MM.1S (cell line): ENCODE results near the gene CNTN5.

Experiments
- DNase-seq: peaks from one replicate; pipeline ENCODE4 v3.0.0-alpha.2; 2015
- H2AFZ ChIP-seq: fragments of 300-600 bp; sonication (generic); 2 replicates; pipeline ENCODE4 v1.6.0; 2016; ENCODE audit warnings: antibody characterized with exemption, low read length
- H3F3A ChIP-seq: fragments of 300-600 bp; sonication (generic); 2 replicates; pipeline ENCODE4 v1.6.1; 2016; ENCODE audit warnings: mild to moderate bottlenecking, antibody characterized with exemption, low read length, moderate library complexity, mixed read lengths; ENCODE audit not compliant: insufficient read depth
- H3K27ac ChIP-seq: fragments of 300-600 bp; sonication (generic); 2 replicates; pipeline ENCODE4 v1.5.1; 2016; ENCODE audit warnings: mild to moderate bottlenecking, low read length
- H3K27me3 ChIP-seq: fragments of 300-600 bp; sonication (generic); replicated peaks from 2 replicates; pipeline ENCODE4 v1.6.0; 2016; ENCODE audit warnings: low read length; ENCODE audit not compliant: insufficient read depth
- H3K36me3 ChIP-seq: fragments of 300-600 bp; sonication (generic); replicated peaks from 2 replicates; pipeline ENCODE4 v1.6.1; 2016; ENCODE audit warnings: mild to moderate bottlenecking, low read length, mixed read lengths; ENCODE audit not compliant: insufficient read depth
- H3K4me1 ChIP-seq: fragments of 300-600 bp; sonication (generic); 2 replicates; pipeline ENCODE4 v1.6.1; 2016; ENCODE audit warnings: low read length, mixed read lengths
- H3K4me2 ChIP-seq: fragments of 300-600 bp; sonication (generic); 2 replicates; pipeline ENCODE4 v1.6.0; 2016; ENCODE audit warnings: low read depth, low read length
- H3K4me3 ChIP-seq: fragments of 300-600 bp; sonication (generic); 2 replicates; pipeline ENCODE4 v1.5.1; 2016; ENCODE audit warnings: low read length, mixed read lengths
- H3K79me2 ChIP-seq: fragments of 300-600 bp; sonication (generic); 2 replicates; pipeline ENCODE4 v1.6.1; 2016; ENCODE audit warnings: mixed run types, low read length, mixed read lengths
- H3K9ac ChIP-seq: fragments of 300-600 bp; sonication (generic); 2 replicates; pipeline ENCODE4 v1.6.1; 2016; ENCODE audit warnings: low read length, mixed read lengths
- H3K9me2 ChIP-seq: fragments of 300-600 bp; sonication (generic); replicated peaks from 2 replicates; pipeline ENCODE4 v1.6.1; 2016; ENCODE audit warnings: mild to moderate bottlenecking, low read length, mixed read lengths; ENCODE audit not compliant: insufficient read depth
- H3K9me3 ChIP-seq: fragments of 300-600 bp; sonication (generic); replicated peaks from 2 replicates; pipeline ENCODE4 v1.6.1; 2016; ENCODE audit warnings: mild to moderate bottlenecking, low read length, mixed read lengths; ENCODE audit not compliant: insufficient read depth
- H4K20me1 ChIP-seq: fragments of 300-600 bp; sonication (generic); 2 replicates; pipeline ENCODE4 v1.6.1; 2016; ENCODE audit warnings: mild to moderate bottlenecking, low read length, moderate library complexity, mixed read lengths; ENCODE audit not compliant: insufficient read depth
- EZH2 ChIP-seq: fragments of 300-600 bp; sonication (generic); optimal IDR thresholded peaks from 2 replicates; pipeline ENCODE3; 2017; ENCODE audit warnings: low read depth, mild to moderate bottlenecking, antibody characterized with exemption, low read length, mixed read lengths
- EZH2phosphoT487 ChIP-seq: fragments of 300-600 bp; sonication (generic); IDR thresholded peaks from 2 replicates; pipeline ENCODE4 v1.6.1; 2018; ENCODE audit warnings: antibody characterized with exemption, low read length
- TF ChIP-seq, protein P1 (sequence below): fragments of 300-600 bp; sonication (generic); IDR thresholded peaks from 2 replicates; pipeline ENCODE4 v1.5.1; 2016; ENCODE audit warnings: antibody characterized with exemption, low read length, mixed read lengths

Gene CNTN5

DNA sequence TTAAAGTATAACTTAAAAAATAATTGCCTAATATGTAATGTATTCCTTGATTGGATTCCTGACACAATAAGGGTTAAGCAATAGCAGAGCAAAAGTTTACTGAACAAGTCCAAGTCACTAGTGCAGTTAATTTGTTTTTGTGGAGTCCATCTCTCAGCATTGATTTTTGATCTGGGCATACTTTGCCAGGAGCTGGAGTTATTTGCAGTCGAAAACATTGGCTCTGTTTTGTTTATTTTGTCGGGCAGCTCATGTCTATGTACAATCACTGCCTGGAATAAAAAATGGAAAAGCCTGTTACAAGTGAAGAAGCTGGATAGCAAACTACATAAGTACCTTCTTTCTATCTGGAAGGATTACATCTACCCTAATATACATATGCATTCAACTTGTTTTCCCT, 625.2 kb downstream of the CNTN5 start:
- Histone ChIP-seq H3K9me3 (no peaks in the 10 kb centered on the region), H3K9ac (no peak overlapping the region), H4K20me1 (no peaks in the 10 kb centered on the region), H3K36me3 (no peaks in the 10 kb centered on the region), H3F3A (no peaks in the 10 kb centered on the region), H3K9me2 (no peaks in the 10 kb centered on the region), H3K27me3 (no peaks in the 10 kb centered on the region), H3K79me2 (no peaks in the 10 kb centered on the region), H3K4me1 (no peaks in the 10 kb centered on the region), H3K27ac (no peak overlapping the region), H2AFZ (no peak overlapping the region), H3K4me2 (no peak overlapping the region), H3K4me3 (no peak overlapping the region)
- no peak for DNase-seq
- TF ChIP-seq, protein P1, sequence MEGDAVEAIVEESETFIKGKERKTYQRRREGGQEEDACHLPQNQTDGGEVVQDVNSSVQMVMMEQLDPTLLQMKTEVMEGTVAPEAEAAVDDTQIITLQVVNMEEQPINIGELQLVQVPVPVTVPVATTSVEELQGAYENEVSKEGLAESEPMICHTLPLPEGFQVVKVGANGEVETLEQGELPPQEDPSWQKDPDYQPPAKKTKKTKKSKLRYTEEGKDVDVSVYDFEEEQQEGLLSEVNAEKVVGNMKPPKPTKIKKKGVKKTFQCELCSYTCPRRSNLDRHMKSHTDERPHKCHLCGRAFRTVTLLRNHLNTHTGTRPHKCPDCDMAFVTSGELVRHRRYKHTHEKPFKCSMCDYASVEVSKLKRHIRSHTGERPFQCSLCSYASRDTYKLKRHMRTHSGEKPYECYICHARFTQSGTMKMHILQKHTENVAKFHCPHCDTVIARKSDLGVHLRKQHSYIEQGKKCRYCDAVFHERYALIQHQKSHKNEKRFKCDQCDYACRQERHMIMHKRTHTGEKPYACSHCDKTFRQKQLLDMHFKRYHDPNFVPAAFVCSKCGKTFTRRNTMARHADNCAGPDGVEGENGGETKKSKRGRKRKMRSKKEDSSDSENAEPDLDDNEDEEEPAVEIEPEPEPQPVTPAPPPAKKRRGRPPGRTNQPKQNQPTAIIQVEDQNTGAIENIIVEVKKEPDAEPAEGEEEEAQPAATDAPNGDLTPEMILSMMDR = no peak
- TF ChIP-seq EZH2phosphoT487 = no peak
- no peak for TF ChIP-seq EZH2

DNA sequence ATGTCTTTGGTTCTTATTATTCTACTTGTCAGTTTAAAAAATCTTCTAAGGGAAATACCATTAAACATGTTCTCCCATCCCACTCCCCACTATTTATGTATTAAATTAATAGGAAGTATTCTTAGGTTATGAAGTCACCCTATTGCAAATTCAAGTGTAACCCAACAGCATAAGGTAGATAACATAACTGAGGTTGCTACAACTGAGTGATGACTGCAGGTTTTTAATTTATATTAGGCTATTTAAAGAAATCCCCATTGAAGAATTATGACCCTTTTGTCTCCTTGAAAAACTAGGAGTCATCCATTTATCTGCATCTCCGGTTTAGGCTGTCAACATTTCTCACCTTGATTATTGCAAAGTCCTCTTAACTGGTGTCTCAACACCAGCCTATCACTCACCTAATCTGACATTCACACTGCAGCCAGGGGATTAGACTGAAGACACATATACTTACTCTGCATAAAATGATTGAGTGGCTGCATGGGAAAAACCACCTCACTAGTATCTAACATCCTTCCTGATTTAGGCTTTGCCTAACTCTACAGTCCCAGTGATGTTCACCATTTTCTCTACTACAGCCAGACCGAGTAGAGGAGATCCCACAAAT, 649.4 kb downstream of the CNTN5 start:
- Histone ChIP-seq H3K27ac (no peak overlapping the region), H3K4me2 (no peak overlapping the region), H3K79me2 (no peaks in the 10 kb centered on the region), H3K27me3 (no peaks in the 10 kb centered on the region), H3K4me3 (no peak overlapping the region), H3K9me2 (no peaks in the 10 kb centered on the region), H3K9me3 (no peaks in the 10 kb centered on the region), H2AFZ (no peak overlapping the region), H3F3A (no peaks in the 10 kb centered on the region), H3K4me1 (no peaks in the 10 kb centered on the region), H4K20me1 (no peaks in the 10 kb centered on the region), H3K9ac (no peak overlapping the region), H3K36me3 (no peaks in the 10 kb centered on the region)
- no peak for DNase-seq
- no peak for TF ChIP-seq EZH2phosphoT487
- TF ChIP-seq, protein P1 = no peak
- no peak for TF ChIP-seq EZH2

DNA sequence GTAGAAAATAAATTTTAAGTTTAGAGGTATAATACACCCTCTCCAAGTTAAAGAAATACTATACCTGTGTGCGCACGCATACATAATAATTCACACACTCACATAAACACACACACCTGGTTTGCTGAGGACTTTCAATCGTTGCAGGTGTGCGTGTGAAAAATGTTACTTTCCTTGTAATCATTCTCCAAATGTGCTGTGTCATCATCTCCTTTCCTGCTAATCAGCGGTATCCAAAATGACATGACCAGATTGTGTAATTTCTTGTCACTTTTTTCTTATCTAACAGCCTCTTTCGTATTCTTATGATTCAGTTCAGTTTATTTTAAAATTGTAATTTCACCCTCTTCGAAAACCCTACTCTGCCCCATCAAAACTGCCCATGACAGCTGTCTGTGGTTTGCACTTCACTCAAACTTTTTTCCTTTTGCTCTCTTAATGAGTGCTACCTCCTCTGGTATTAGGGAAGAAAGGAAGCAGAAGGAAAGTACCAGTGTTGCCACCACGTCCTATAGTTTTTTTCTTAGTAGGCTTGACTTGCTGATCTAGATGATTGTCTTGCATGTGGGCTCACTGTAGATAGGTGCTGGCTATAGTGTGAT, 651.2 kb downstream of the CNTN5 start:
- Histone ChIP-seq H3K27me3 (no peaks in the 10 kb centered on the region), H3K27ac (no peak overlapping the region), H2AFZ (no peak overlapping the region), H4K20me1 (no peaks in the 10 kb centered on the region), H3K4me2 (no peak overlapping the region), H3K79me2 (no peaks in the 10 kb centered on the region), H3F3A (no peaks in the 10 kb centered on the region), H3K36me3 (no peaks in the 10 kb centered on the region), H3K4me1 (no peaks in the 10 kb centered on the region), H3K4me3 (no peak overlapping the region), H3K9ac (no peak overlapping the region), H3K9me3 (no peaks in the 10 kb centered on the region), H3K9me2 (no peaks in the 10 kb centered on the region)
- DNase-seq = no peak
- TF ChIP-seq, protein P1 = no peak
- no peak for TF ChIP-seq EZH2
